Epithelial cell of esophagus (primary cell): ENCODE data around the gene TRPM2.
"Not testable (repeated sequence)": the region's sequence is repeated elsewhere in the genome, so short reads cannot be mapped to it uniquely, and the experiment has no call there.

ENCODE experiments used
- DNase-seq: peaks from one replicate; pipeline ENCODE4 v3.0.0; 2010; ENCODE audit warnings: low read depth
- H3K4me3 ChIP-seq: 2 replicates; pipeline ENCODE4 v1.5.1; 2011; ENCODE audit warnings: mild to moderate bottlenecking, low read length, control low read depth
- CTCF ChIP-seq: IDR thresholded peaks from 2 replicates; pipeline ENCODE4 v1.5.1; 2011; ENCODE audit warnings: low read depth, mild to moderate bottlenecking, low read length, control low read depth, inconsistent platforms; ENCODE audit not compliant: insufficient read depth; ENCODE audit errors: missing control alignments

Gene TRPM2

GRCh38 chr21:44402323-44403105 is 49.1 kb downstream of the TRPM2 start:
- no peak for DNase-seq
- H3K4me3 ChIP-seq, result no peak overlapping the region
- no peak for TF ChIP-seq CTCF

GRCh38 chr21:44403106-44404020 is 49.9 kb downstream of the TRPM2 start:
- DNase-seq, result no peak

GRCh38 chr21:44404482-44404881 is 51.1 kb downstream of the TRPM2 start:
- not testable (repeated sequence) for DNase-seq, H3K4me3 ChIP-seq

More at GRCh38 chr21:44403106-44404020, 49.9 kb downstream of the TRPM2 start:
- no peak for TF ChIP-seq CTCF
- H3K4me3 ChIP-seq, result no peak overlapping the region

GRCh38 chr21:44405091-44405947 is 51.9 kb downstream of the TRPM2 start:
- no peak overlapping the region for H3K4me3 ChIP-seq
- no peak for TF ChIP-seq CTCF
- no peak for DNase-seq

GRCh38 chr21:44405948-44406872 is 52.8 kb downstream of the TRPM2 start:
- no peak for DNase-seq
- no peak for TF ChIP-seq CTCF
- no peak overlapping the region for H3K4me3 ChIP-seq

GRCh38 chr21:44406953-44407352 is 53.5 kb downstream of the TRPM2 start:
- no peak for DNase-seq
- no peak overlapping the region for H3K4me3 ChIP-seq
- no peak for TF ChIP-seq CTCF
